ENCODE measurements around the gene CHST9. TPM values are rescaled to one million over a fixed set of nuclear protein-coding genes. Genes with fewer than 3 reads are reported as not detected.

CHST9 gene
- total and polyA plus RNA-seq, 2 of the 4 experiments (the other 2 are of a cell fraction) = not detected

- Histone ChIP-seq H4K8ac (ENCODE audit: low read depth in 2 of 2, low read length in 2 of 2) (no peak overlapping the region), H3K9ac (ENCODE audit: low read depth, low read length) (no peak overlapping the region), H2BK15ac (ENCODE audit: low read depth, low read length) (no peak overlapping the region), H3K4ac (ENCODE audit: low read depth, low read length) (no peak overlapping the region), H3K4me3 (ENCODE audit: insufficient read depth, low read depth, low read length) (no peak overlapping the region), H2BK5ac (ENCODE audit: low read depth, low read length, poor library complexity, severe bottlenecking) (no peak overlapping the region), H3K9me3 (ENCODE audit: control insufficient read depth, insufficient read depth, low read length) (peaks cover 3% of the 10 kb centered on the region; the same call in 1 of the 2 replicates), H3K36me3 (ENCODE audit: control insufficient read depth, insufficient read depth, low read length) (no peaks in the 10 kb centered on the region), H2AK9ac (replicated peaks; ENCODE audit: low read depth, low read length, poor library complexity) (no peak overlapping the region), H4K20me1 (ENCODE audit: insufficient read depth, low read length) (no peaks in the 10 kb centered on the region), H2BK20ac (ENCODE audit: low read depth, low read length) (no peak overlapping the region), H2AFZ (replicated peaks; ENCODE audit: low read length, poor library complexity) (no peak overlapping the region), H4K5ac (ENCODE audit: low read depth, low read length) (no peak overlapping the region), H3K4me1 (ENCODE audit: control insufficient read depth, insufficient read depth, low read length) (no peaks in the 10 kb centered on the region), H3K4me2 (ENCODE audit: low read depth, low read length) (no peak overlapping the region), H3K18ac (ENCODE audit: low read depth, low read length) (no peak overlapping the region), H2BK120ac (ENCODE audit: low read depth, low read length) (no peak overlapping the region), H3K27ac (ENCODE audit: insufficient read depth, low read length) (no peak overlapping the region), H2AK5ac (ENCODE audit: low read depth, low read length) (no peak overlapping the region), H3K27me3 (ENCODE audit: control insufficient read depth, insufficient read depth, low read length) (no peaks in the 10 kb centered on the region), H4K91ac (ENCODE audit: insufficient read depth, low read depth, low read length) (no peak overlapping the region), H3K56ac (ENCODE audit: extremely low read depth, insufficient read depth, low read length) (no peak overlapping the region), H3K79me1 (ENCODE audit: low read depth in 1 of 2, low read length in 2 of 2) (no peaks in the 10 kb centered on the region), H3K9me1 (ENCODE audit: insufficient read depth, low read length) (no peaks in the 10 kb centered on the region), H3K14ac (replicated peaks; ENCODE audit: low read depth, low read length) (no peak overlapping the region), H3K23ac (ENCODE audit: low read depth, low read length) (no peak overlapping the region)
- TF ChIP-seq, protein P1, sequence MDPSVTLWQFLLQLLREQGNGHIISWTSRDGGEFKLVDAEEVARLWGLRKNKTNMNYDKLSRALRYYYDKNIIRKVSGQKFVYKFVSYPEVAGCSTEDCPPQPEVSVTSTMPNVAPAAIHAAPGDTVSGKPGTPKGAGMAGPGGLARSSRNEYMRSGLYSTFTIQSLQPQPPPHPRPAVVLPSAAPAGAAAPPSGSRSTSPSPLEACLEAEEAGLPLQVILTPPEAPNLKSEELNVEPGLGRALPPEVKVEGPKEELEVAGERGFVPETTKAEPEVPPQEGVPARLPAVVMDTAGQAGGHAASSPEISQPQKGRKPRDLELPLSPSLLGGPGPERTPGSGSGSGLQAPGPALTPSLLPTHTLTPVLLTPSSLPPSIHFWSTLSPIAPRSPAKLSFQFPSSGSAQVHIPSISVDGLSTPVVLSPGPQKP (IDR thresholded peaks at IDR 0.05; ENCODE audit: borderline replicate concordance, low read depth, low read length) = no peak
- TF ChIP-seq CTCF (conservative IDR thresholded peaks at IDR 0.05; ENCODE audit: low read depth, low read length) (no peak), CHD1 (IDR thresholded peaks at IDR 0.05; ENCODE audit: low read depth, low read length) (no peak), POLR2A (IDR thresholded peaks at IDR 0.05; ENCODE audit: low read depth, low read length) (no peak), FOS (IDR thresholded peaks at IDR 0.05; ENCODE audit: low read depth, low read length) (no peak), SMC3 (IDR thresholded peaks at IDR 0.05; ENCODE audit: low read depth, low read length) (no peak), RCOR1 (IDR thresholded peaks at IDR 0.05; ENCODE audit: insufficient replicate concordance, low read length) (no peak)
- in situ Hi-C loops (cut with MboI; ENCODE audit: low sequenced_read_pairs) (no loop called here), intact Hi-C loops (cut with micrococcal nuclease) (no loop called here), dilution Hi-C loops (cut with HindIII; ENCODE audit: low sequenced_read_pairs, unreplicated experiment) (no loop called here)
- ChIA-PET CTCF (no interaction called here), POLR2A (ENCODE audit: unreplicated experiment) (no interaction called here)
- no peak for DNase-seq
- 0% methylated on average over 1 of the region's 3 CpGs; no CpG with 5 or more reads in 1 of the 2 experiments for WGBS, 2 experiments (ENCODE audit: extremely low coverage in 2 of 2, insufficient read length in 1 of 2)
- no TSS peak for BruUV-seq (replicated peaks)
- ATAC-seq (ENCODE audit: low read depth) = no peak
Measured at GRCh38 chr18:27164905-27165304, 20.2 kb downstream of the CHST9 start.

All from IMR-90 (cell line).